Activated CD4-positive, alpha-beta memory T cell treated with anti-CD3 and anti-CD28 coated beads, Interleukin-2, amount 10 ng/mL, durations not matched to agents 7 days and 5 days (primary cell): ENCODE data around the gene NYNRIN. TPM values are rescaled to one million over a fixed set of nuclear protein-coding genes. Genes with fewer than 3 reads are reported as not detected.

Experiments
- CTCF ChIA-PET: fragments of 350-600 bp; sonication (Branson Sonifier 250); formaldehyde crosslinking; loops from one replicate; lab custom pipeline; 2021; ENCODE audit warnings: antibody characterized with exemption, inconsistent platforms; lab: Charles Lee
- POLR2A ChIA-PET: fragments of 350-600 bp; sonication (Branson Sonifier 250); formaldehyde crosslinking; loops from one replicate; lab custom pipeline; 2021; ENCODE audit warnings: antibody characterized with exemption; lab: Charles Lee
- DNase-seq: peaks from one replicate; pipeline ENCODE4 v3.0.0-alpha.2; 2020
- H3K27ac Mint-ChIP-seq: one replicate; pipeline ENCODE4 v1.8.0; 2021; ENCODE audit warnings: mild to moderate bottlenecking, mixed read lengths
- H3K27me3 Mint-ChIP-seq: one replicate; pipeline ENCODE4 v1.8.0; 2021; ENCODE audit warnings: mixed read lengths
- H3K36me3 Mint-ChIP-seq: one replicate; pipeline ENCODE4 v1.8.0; 2021; ENCODE audit warnings: low read depth, mixed read lengths
- H3K4me1 Mint-ChIP-seq: one replicate; pipeline ENCODE4 v1.8.0; 2021; ENCODE audit warnings: mixed read lengths
- H3K4me3 Mint-ChIP-seq: one replicate; pipeline ENCODE4 v1.8.0; 2021; ENCODE audit warnings: mild to moderate bottlenecking, mixed read lengths
- H3K9me3 Mint-ChIP-seq: one replicate; pipeline ENCODE4 v1.8.0; 2021; ENCODE audit warnings: mixed read lengths
- total RNA-seq, 2 experiments: library from RNA; stranded (reverse); gene quantifications; one replicate each; pipeline ENCODE4 v1.2.3, GENCODE V29; 2021

Gene NYNRIN
- total RNA-seq, 2 experiments from 2014 or later = 0.18 TPM

DNA sequence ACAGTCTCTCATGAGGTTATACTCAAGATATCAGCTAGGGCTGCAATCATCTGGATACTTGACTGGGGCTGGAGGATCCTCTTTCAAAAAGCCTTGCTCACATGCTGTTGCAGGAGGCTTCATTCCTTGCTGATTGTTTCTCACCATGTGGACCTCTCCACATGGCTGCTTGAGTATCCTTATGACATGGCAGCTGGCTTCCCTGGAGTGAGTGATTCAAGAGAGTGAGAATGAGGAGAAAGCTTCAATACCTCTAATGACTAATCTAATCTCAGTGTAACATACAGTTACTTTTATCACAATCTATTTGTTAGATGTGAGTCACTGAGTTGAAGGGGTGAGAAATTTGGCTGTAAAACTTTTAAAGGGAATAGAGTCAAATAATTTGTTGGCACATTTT, 58.2 kb downstream of the NYNRIN start:
- no peak overlapping the region for H3K4me3 Mint-ChIP-seq
- peaks cover 10% of the 10 kb centered on the region for H3K9me3 Mint-ChIP-seq
- no peak overlapping the region for H3K27ac Mint-ChIP-seq
- ChIA-PET POLR2A (no interaction called here), CTCF (interaction anchor here (1.9 kb wide), 1 partner anchor 25 kb away, joined by 6 read pairs; no protein-coding TSS in a partner anchor)
- H3K4me1 Mint-ChIP-seq = peaks cover 9% of the 10 kb centered on the region
- H3K27me3 Mint-ChIP-seq = no peaks in the 10 kb centered on the region
- peaks cover 31% of the 10 kb centered on the region for H3K36me3 Mint-ChIP-seq
- DNase-seq = no peak

- ChIA-PET POLR2A (no interaction called here), CTCF (interaction anchor here (0.8 to 0.9 kb wide), 2 partner anchors 16 to 25 kb away, joined by 3 to 6 read pairs; partner anchors contain the start of gene SDR39U1)
- no peak overlapping the region for H3K27ac Mint-ChIP-seq
- peaks cover 10% of the 10 kb centered on the region for H3K9me3 Mint-ChIP-seq
- H3K36me3 Mint-ChIP-seq = peaks cover 20% of the 10 kb centered on the region
- peaks cover 12% of the 10 kb centered on the region for H3K4me1 Mint-ChIP-seq
- H3K27me3 Mint-ChIP-seq = no peaks in the 10 kb centered on the region
- H3K4me3 Mint-ChIP-seq = no peak overlapping the region
- no peak for DNase-seq
These were observed 59.9 kb downstream of the NYNRIN start for GRCh38 chr14:24458736-24459135.

GRCh38 chr14:24459331-24459730, 60.5 kb downstream of the NYNRIN start:
- Mint-ChIP-seq H3K4me1 (peaks cover 14% of the 10 kb centered on the region), H3K27ac (no peak overlapping the region), H3K4me3 (no peak overlapping the region), H3K9me3 (peaks cover 10% of the 10 kb centered on the region), H3K36me3 (peaks cover 16% of the 10 kb centered on the region), H3K27me3 (no peaks in the 10 kb centered on the region)
- ChIA-PET POLR2A (interaction anchor here (0.8 kb wide), 1 partner anchor 16 kb away, joined by 4 read pairs; no protein-coding TSS in a partner anchor), CTCF (no interaction called here)
- no peak for DNase-seq

- Mint-ChIP-seq H3K9me3 (peaks cover 6% of the 10 kb centered on the region), H3K4me3 (no peak overlapping the region), H3K36me3 (peaks cover 12% of the 10 kb centered on the region), H3K27ac (no peak overlapping the region), H3K4me1 (peaks cover 20% of the 10 kb centered on the region), H3K27me3 (no peaks in the 10 kb centered on the region)
- ChIA-PET POLR2A (no interaction called here), CTCF (no interaction called here)
- no peak for DNase-seq
These were observed 62.5 kb downstream of the NYNRIN start for GRCh38 chr14:24461336-24461735.

DNA sequence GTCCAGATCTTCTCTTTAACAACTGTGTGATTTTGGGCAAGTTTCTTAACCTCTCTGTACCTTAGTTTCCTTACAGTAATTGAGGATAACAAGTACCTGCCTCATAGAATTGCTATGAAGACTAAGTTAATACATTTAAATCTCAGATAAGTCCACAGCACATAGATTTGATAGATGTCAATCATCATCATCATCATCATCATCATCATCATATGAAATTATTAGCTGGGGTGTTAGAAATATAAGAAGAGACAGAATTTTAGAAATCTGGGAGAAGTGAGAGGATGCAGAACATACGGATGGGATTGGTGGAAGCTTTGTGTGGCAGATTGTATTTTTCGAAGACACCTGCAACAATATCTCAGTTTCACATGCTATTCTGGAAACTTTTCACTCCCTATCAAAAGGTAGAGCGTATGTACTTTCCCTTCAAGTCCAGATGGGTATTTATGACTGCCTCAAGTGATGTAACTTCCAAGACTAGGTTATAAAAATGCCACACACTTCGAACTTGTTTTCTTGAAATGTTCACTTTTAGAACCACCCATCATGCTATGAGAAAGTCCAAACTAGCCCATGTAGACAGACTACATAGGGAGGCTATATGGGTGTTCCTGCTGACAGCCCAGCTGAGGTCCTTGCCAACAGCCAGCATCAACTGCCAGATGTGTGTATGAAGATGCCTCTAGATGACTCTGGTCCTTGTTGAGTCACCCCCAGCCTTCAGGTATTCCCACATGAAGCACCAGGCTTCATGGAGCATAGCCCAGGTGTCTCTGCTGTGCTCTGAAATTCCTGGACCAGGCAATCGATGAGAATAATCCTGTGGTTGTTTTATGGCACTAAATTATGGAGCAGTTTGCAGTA, 64.4 kb downstream of the NYNRIN start:
- POLR2A ChIA-PET = no interaction called here
- Mint-ChIP-seq H3K27me3 (no peaks in the 10 kb centered on the region), H3K36me3 (peaks cover 3% of the 10 kb centered on the region), H3K27ac (no peak overlapping the region), H3K4me1 (peaks cover 12% of the 10 kb centered on the region), H3K4me3 (no peak overlapping the region), H3K9me3 (no peaks in the 10 kb centered on the region)
- CTCF ChIA-PET = no interaction called here
- no peak for DNase-seq

- H3K27ac Mint-ChIP-seq = no peak overlapping the region
- H3K9me3 Mint-ChIP-seq = no peaks in the 10 kb centered on the region
- peaks cover 3% of the 10 kb centered on the region for H3K36me3 Mint-ChIP-seq
- H3K4me3 Mint-ChIP-seq = no peak overlapping the region
- H3K27me3 Mint-ChIP-seq = no peaks in the 10 kb centered on the region
- CTCF ChIA-PET = no interaction called here
- POLR2A ChIA-PET = no interaction called here
- H3K4me1 Mint-ChIP-seq = peaks cover 12% of the 10 kb centered on the region
- no peak for DNase-seq
These were observed 65.3 kb downstream of the NYNRIN start for GRCh38 chr14:24463884-24464785.

DNA sequence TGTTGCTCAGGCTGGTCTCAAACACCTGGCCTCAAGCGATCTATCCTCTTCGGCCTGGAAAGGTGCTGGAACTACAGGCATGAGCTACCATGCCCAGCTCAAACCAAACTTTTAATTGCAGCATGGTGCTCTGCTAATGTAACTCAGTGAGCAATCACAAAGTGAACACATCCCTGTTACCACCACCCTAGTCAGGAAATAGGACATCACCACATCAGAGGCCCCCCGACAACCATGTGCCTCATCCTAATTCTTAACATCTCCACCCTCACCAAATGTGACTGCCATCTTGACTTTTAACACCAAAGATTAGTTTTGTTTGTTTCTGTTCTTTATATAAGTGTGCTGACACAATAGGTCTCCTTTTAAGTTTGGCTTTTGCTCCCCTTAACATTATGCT, 66.6 kb downstream of the NYNRIN start:
- Mint-ChIP-seq H3K27ac (no peak overlapping the region), H3K9me3 (no peaks in the 10 kb centered on the region), H3K36me3 (peaks cover 3% of the 10 kb centered on the region), H3K4me3 (no peak overlapping the region), H3K4me1 (peaks cover 12% of the 10 kb centered on the region), H3K27me3 (no peaks in the 10 kb centered on the region)
- no peak for DNase-seq
- POLR2A ChIA-PET = no interaction called here
- CTCF ChIA-PET = no interaction called here

DNA sequence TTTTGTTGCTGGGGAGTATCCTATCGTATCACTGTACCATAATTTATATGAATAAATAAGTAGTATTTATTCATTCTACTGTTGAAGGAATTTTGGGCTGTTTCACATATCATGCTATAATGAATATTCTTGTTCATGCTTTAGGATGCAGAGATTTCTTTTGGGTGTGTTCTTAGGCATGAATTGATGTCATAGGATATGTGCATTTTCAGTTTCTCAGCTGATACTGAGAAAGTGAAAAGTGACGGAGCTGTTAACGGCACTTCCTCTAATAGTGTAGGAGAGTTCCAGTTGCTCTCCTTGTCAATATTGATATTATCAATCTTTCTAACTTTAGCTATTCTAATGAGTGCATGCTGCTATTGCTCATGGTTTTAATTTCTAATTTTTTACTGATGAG, 67.0 kb downstream of the NYNRIN start:
- no peak for DNase-seq
- no peaks in the 10 kb centered on the region for H3K9me3 Mint-ChIP-seq
- ChIA-PET POLR2A (no interaction called here), CTCF (no interaction called here)
- no peak overlapping the region for H3K27ac Mint-ChIP-seq
- H3K4me3 Mint-ChIP-seq = no peak overlapping the region
- no peaks in the 10 kb centered on the region for H3K27me3 Mint-ChIP-seq
- peaks cover 3% of the 10 kb centered on the region for H3K36me3 Mint-ChIP-seq
- peaks cover 12% of the 10 kb centered on the region for H3K4me1 Mint-ChIP-seq

Other genes starting within 250 kb of the NYNRIN start
- gene IRF9, start 237.7 kb upstream of the NYNRIN start, total RNA-seq = 100 to 1,000 TPM; 262 to 267 TPM
- gene REC8, start 226.9 kb upstream of the NYNRIN start, total RNA-seq = 10 to 100 TPM; 48.0 to 51.9 TPM
- gene IPO4, start 210.2 kb upstream of the NYNRIN start, total RNA-seq = 10 to 100 TPM; 24.0 to 26.2 TPM
- gene TM9SF1, start 203.6 kb upstream of the NYNRIN start, total RNA-seq = 10 to 100 TPM; 30.8 to 35.1 TPM
- gene TSSK4, start 193.3 kb upstream of the NYNRIN start, total RNA-seq = under 1 TPM; 0.48 to 0.76 TPM
- 10 to 100 TPM; 92.9 to 97.9 TPM for gene CHMP4A, start 185.5 kb upstream of the NYNRIN start, total RNA-seq
- gene MDP1, start 182.9 kb upstream of the NYNRIN start, total RNA-seq = 10 to 100 TPM; 13.5 to 17.0 TPM
- gene NEDD8, start 166.6 kb upstream of the NYNRIN start, total RNA-seq = 100 to 1,000 TPM; 190 to 197 TPM
- gene GMPR2, start 166.1 kb upstream of the NYNRIN start, total RNA-seq = 10 to 100 TPM; 78.1 to 90.3 TPM
- gene TINF2, start 156.4 kb upstream of the NYNRIN start, total RNA-seq = 100 to 1,000 TPM; 133 to 139 TPM
- 1 to 10 TPM; 4.0 to 4.4 TPM for gene TGM1, start 135.8 kb upstream of the NYNRIN start, total RNA-seq
- 10 to 100 TPM; 40.2 to 41.0 TPM for gene RABGGTA, start 127.4 kb upstream of the NYNRIN start, total RNA-seq
- gene DHRS1, start 99.2 kb upstream of the NYNRIN start, total RNA-seq = 10 to 100 TPM; 31.6 to 33.4 TPM
- 10 to 100 TPM; 25.8 to 27.7 TPM for gene NOP9, start 99.2 kb upstream of the NYNRIN start, total RNA-seq
- gene CIDEB, start 91.0 kb upstream of the NYNRIN start, total RNA-seq = 10 to 100 TPM; 38.4 to 39.6 TPM
- gene LTB4R2, start 88.9 kb upstream of the NYNRIN start, total RNA-seq = 10 to 100 TPM; 18.5 to 19.6 TPM
- 10 to 100 TPM; 36.1 to 37.9 TPM for gene LTB4R, start 87.5 kb upstream of the NYNRIN start, total RNA-seq
- gene ADCY4, start 63.9 kb upstream of the NYNRIN start, total RNA-seq = 1 to 10 TPM; 4.5 to 5.9 TPM
- 10 to 100 TPM; 37.3 to 38.0 TPM for gene RIPK3, start 59.0 kb upstream of the NYNRIN start, total RNA-seq
- gene NFATC4, start 30.8 kb upstream of the NYNRIN start, total RNA-seq = not detected
- gene CBLN3, start 30.7 kb downstream of the NYNRIN start, total RNA-seq = 1 to 10 TPM; 8.6 to 9.5 TPM
- 10 to 100 TPM; 96.0 to 99.5 TPM for gene KHNYN, start 31.0 kb downstream of the NYNRIN start, total RNA-seq
- gene SDR39U1, start 43.8 kb downstream of the NYNRIN start, total RNA-seq = 10 to 100 TPM; 38.5 to 41.6 TPM
- not detected for gene CMA1, start 109.3 kb downstream of the NYNRIN start, total RNA-seq
- gene CTSG, start 177.2 kb downstream of the NYNRIN start, total RNA-seq = 1 to 10 TPM in 1 of 2 experiments, under 1 TPM in 1; 0.93 to 1.1 TPM
- 10 to 100 TPM; 10.7 to 11.0 TPM for gene GZMH, start 210.7 kb downstream of the NYNRIN start, total RNA-seq
- gene GZMB, start 235.2 kb downstream of the NYNRIN start, total RNA-seq = 100 to 1,000 TPM; 682 to 685 TPM